ENCODE measurements around the gene SLC35F3.

- TF ChIP-seq CTCF (IDR thresholded peaks at IDR 0.05; ENCODE audit: low read depth, low read length, poor library complexity, severe bottlenecking) (no peak), EZH2phosphoT487 (IDR thresholded peaks at IDR 0.05; ENCODE audit: borderline replicate concordance, low read length) (no peak)
Observed at GRCh38 chr1:234315091-234315541, 410.6 kb downstream of the SLC35F3 start.
